Muscle of arm (tissue), 12 donors: ENCODE measurements around the gene ZFPM1. TPM values are rescaled to one million over a fixed set of nuclear protein-coding genes. Genes with fewer than 3 reads are reported as not detected.
"Not testable (repeated sequence)": the region's sequence is repeated elsewhere in the genome, so short reads cannot be mapped to it uniquely, and the experiment has no call there.

Experiments
- DNase-seq: peaks from one replicate; pipeline ENCODE4 v3.0.0-alpha.2; 2013
- polyA plus RNA-seq, 12 donors: library from polyadenylated mRNA; unstranded; fragments of 120-200 nt; gene quantifications; one replicate each; pipeline ENCODE4 v1.2.1, GENCODE V29; 2013; ENCODE audit not compliant: insufficient read length in 12 of 12

ZFPM1 gene
- polyA plus RNA-seq, 12 donors: 0.74 to 3.9 (median 1.1) TPM; not detected in 2

GRCh38 chr16:88478889-88479792 lies 26.1 kb downstream of the ZFPM1 start:
- DNase-seq: no peak

GRCh38 chr16:88479793-88480760 lies 27.0 kb downstream of the ZFPM1 start:
- DNase-seq: no peak

GRCh38 chr16:88480829-88481228 lies 27.7 kb downstream of the ZFPM1 start:
- no peak for DNase-seq

- no peak for DNase-seq
Observed at GRCh38 chr16:88481851-88482250, 28.8 kb downstream of the ZFPM1 start.

- DNase-seq: no peak
Observed at GRCh38 chr16:88482630-88483391, 29.7 kb downstream of the ZFPM1 start.

GRCh38 chr16:88483392-88483641 lies 30.2 kb downstream of the ZFPM1 start:
- DNase-seq: no peak

GRCh38 chr16:88484505-88485365 lies 31.7 kb downstream of the ZFPM1 start:
- no peak for DNase-seq

GRCh38 chr16:88485366-88485741 lies 32.3 kb downstream of the ZFPM1 start:
- not testable (repeated sequence) for DNase-seq

GRCh38 chr16:88486398-88487123 lies 33.5 kb downstream of the ZFPM1 start:
- DNase-seq: no peak

GRCh38 chr16:88487124-88487432 lies 34.0 kb downstream of the ZFPM1 start:
- no peak for DNase-seq

GRCh38 chr16:88487920-88488851 lies 35.1 kb downstream of the ZFPM1 start:
- DNase-seq: no peak

GRCh38 chr16:88489163-88489741 lies 36.2 kb downstream of the ZFPM1 start:
- no peak for DNase-seq

- DNase-seq: no peak
Observed at GRCh38 chr16:88491001-88491559, 38.0 kb downstream of the ZFPM1 start.

- no peak for DNase-seq
Observed at GRCh38 chr16:88491560-88492310, 38.7 kb downstream of the ZFPM1 start.

- no peak for DNase-seq
Observed at GRCh38 chr16:88493879-88494278, 40.8 kb downstream of the ZFPM1 start.

- no peak for DNase-seq
Observed at GRCh38 chr16:88494335-88495154, 41.5 kb downstream of the ZFPM1 start.

- DNase-seq: no peak
Observed at GRCh38 chr16:88495268-88495772, 42.2 kb downstream of the ZFPM1 start.
